HCT116 (cell line): ENCODE data around the gene GNAI1. TPM values are rescaled to one million over a fixed set of nuclear protein-coding genes. Genes with fewer than 3 reads are reported as not detected.

ENCODE experiments used
- ATAC-seq: fragments of 200-7000 bp; cut with Tn5 transposase; 2 replicates; pipeline ENCODE4 v1.9.1; 2020; ENCODE audit warnings: mild to moderate bottlenecking, moderate library complexity
- BruUV-seq: library from RNA; stranded (reverse); fragments of 400-500 nt; replicated peaks from 2 replicates; lab custom pipeline; 2021; lab: Mats Ljungman, UMichigan
- CTCF ChIA-PET: fragments of 300-600 bp; sonication (Branson Sonifier 250); formaldehyde crosslinking; loops from one replicate; lab custom pipeline; 2021; ENCODE audit warnings: antibody characterized with exemption; lab: Charles Lee
- POLR2A ChIA-PET: fragments of 300-600, 350-600 bp; sonication (Branson Sonifier 250); formaldehyde crosslinking; loops from one replicate; lab custom pipeline; 2021; ENCODE audit warnings: antibody characterized with exemption; lab: Charles Lee
- RAD21 ChIA-PET, 2 experiments: fragments of 300-600 bp; sonication (Branson Sonifier 250); formaldehyde crosslinking; loops; one replicate each; lab custom pipeline; 2023; ENCODE audit warnings: low total read pairs in 2 of 2; ENCODE audit not compliant: uncharacterized antibody in 2 of 2, unreplicated experiment in 2 of 2, low non-redundant PET in 1 of 2; lab: Charles Lee
- DNase-seq: peaks from one replicate; pipeline ENCODE4 v3.0.0-alpha.2; 2010; ENCODE audit warnings: low read depth, low spot score
- H2AFZ ChIP-seq: fragments of 200-600 bp; shearing (Covaris generic), sonication (generic); 2 replicates; pipeline ENCODE4 v1.6.1; 2017; ENCODE audit warnings: low read depth, mixed run types, mixed read lengths, antibody characterized with exemption, low read length; ENCODE audit not compliant: poor library complexity, severe bottlenecking
- H3K27ac ChIP-seq: 2 replicates; pipeline ENCODE4 v1.5.1; 2012; ENCODE audit warnings: low read depth, low read length
- H3K27me3 ChIP-seq: fragments of 200-600 bp; sonication (generic); 2 replicates; pipeline ENCODE4 v1.6.1; 2016; ENCODE audit warnings: mixed run types, low read length, mixed read lengths; ENCODE audit not compliant: insufficient read depth
- H3K36me3 ChIP-seq, 2 experiments: fragments of 200-500 bp in 1 of 2; fragments of 200-600 bp in 1 of 2; sonication (Bioruptor generic) in 1 of 2; sonication (generic) in 1 of 2; 2 replicates each; pipeline versions ENCODE4 v1.5.1 to v1.6.1; 2014 to 2016; ENCODE audit warnings: low read length in 2 of 2, inconsistent platforms in 1 of 2, mixed read lengths in 1 of 2, mixed run types in 1 of 2; ENCODE audit not compliant: insufficient read depth in 2 of 2, control insufficient read depth in 1 of 2
- H3K4me1 ChIP-seq, 2 experiments: fragments of 200-600 bp in 1 of 2; sonication (generic) in 1 of 2; 2 replicates each; pipeline versions ENCODE4 v1.5.1 to v1.6.1; 2012 to 2017; ENCODE audit warnings: low read length in 2 of 2, inconsistent platforms in 1 of 2, mild to moderate bottlenecking in 1 of 2, mixed read lengths in 1 of 2, mixed run types in 1 of 2, moderate library complexity in 1 of 2; ENCODE audit not compliant: insufficient read depth in 2 of 2, control insufficient read depth in 1 of 2
- H3K4me2 ChIP-seq: fragments of 200-600 bp; sonication (generic); 2 replicates; pipeline ENCODE4 v1.6.1; 2017; ENCODE audit warnings: mixed run types, low read length, mixed read lengths
- H3K4me3 ChIP-seq, 2 experiments: fragments of 200-600 bp in 1 of 2; sonication (generic) in 1 of 2; replicated peaks in 1 of 2; 2 replicates each; pipeline ENCODE4 v1.5.1; 2011 to 2016; ENCODE audit warnings: low read length in 2 of 2, control low read depth in 1 of 2, low read depth in 1 of 2, mild to moderate bottlenecking in 1 of 2, mixed read lengths in 1 of 2, mixed run types in 1 of 2
- H3K79me2 ChIP-seq: fragments of 200-600 bp; sonication (generic); 2 replicates; pipeline ENCODE4 v1.6.1; 2017; ENCODE audit warnings: mild to moderate bottlenecking, mixed run types, low read length, moderate library complexity, mixed read lengths; ENCODE audit not compliant: insufficient read depth
- H3K9ac ChIP-seq: fragments of 200-600 bp; sonication (generic); 2 replicates; pipeline ENCODE4 v1.6.1; 2016; ENCODE audit warnings: low read length, mixed read lengths
- H3K9me2 ChIP-seq: fragments of 200-600 bp; sonication (generic), shearing (Covaris generic); 2 replicates; pipeline ENCODE4 v1.6.1; 2017; ENCODE audit warnings: mixed run types, mild to moderate bottlenecking, moderate library complexity; ENCODE audit not compliant: insufficient read depth
- H3K9me3 ChIP-seq, 2 experiments: fragments of 200-500 bp in 1 of 2; fragments of 200-600 bp in 1 of 2; sonication (Bioruptor generic) in 1 of 2; sonication (generic) in 1 of 2; 2 replicates each; pipeline ENCODE4 v1.6.1; 2014 to 2017; ENCODE audit warnings: low read length in 2 of 2, mixed read lengths in 2 of 2, inconsistent platforms in 1 of 2, low read depth in 1 of 2, mild to moderate bottlenecking in 1 of 2, mixed run types in 1 of 2, moderate library complexity in 1 of 2; ENCODE audit not compliant: control insufficient read depth in 1 of 2, insufficient read depth in 1 of 2
- H4K20me1 ChIP-seq: fragments of 200-600 bp; sonication (generic), shearing (Covaris generic); 2 replicates; pipeline ENCODE4 v1.6.1; 2017; ENCODE audit warnings: mixed run types, mild to moderate bottlenecking, moderate library complexity; ENCODE audit not compliant: insufficient read depth
- CBX3 ChIP-seq: IDR thresholded peaks from 2 replicates; pipeline ENCODE4 v1.6.1; 2012; ENCODE audit warnings: low read depth
- EGR1 ChIP-seq: IDR thresholded peaks from 2 replicates; pipeline ENCODE4 v1.6.1; 2012; ENCODE audit warnings: low read depth
- ELF1 ChIP-seq: IDR thresholded peaks from 2 replicates; pipeline ENCODE4 v1.6.1; 2012; ENCODE audit warnings: low read depth, borderline replicate concordance
- EZH2 ChIP-seq: fragments of 200-600 bp; sonication (generic); IDR thresholded peaks from 2 replicates; pipeline ENCODE4 v1.6.1; 2017; ENCODE audit warnings: antibody characterized with exemption, mixed run types
- EZH2phosphoT487 ChIP-seq: fragments of 200-600 bp; IDR thresholded peaks from 2 replicates; pipeline ENCODE4 v1.6.1; 2018; ENCODE audit warnings: antibody characterized with exemption, borderline replicate concordance
- FOSL1 ChIP-seq: IDR thresholded peaks from 2 replicates; pipeline ENCODE4 v1.6.1; 2012; ENCODE audit warnings: low read depth
- POLR2AphosphoS5 ChIP-seq: IDR thresholded peaks from 2 replicates; pipeline ENCODE4 v1.6.1; 2011; ENCODE audit warnings: mild to moderate bottlenecking, low read depth, low read length, moderate library complexity
- RAD21 ChIP-seq: IDR thresholded peaks from 2 replicates; pipeline ENCODE4 v1.6.1; 2012; ENCODE audit warnings: low read depth, mild to moderate bottlenecking
- SP1 ChIP-seq: IDR thresholded peaks from 2 replicates; pipeline ENCODE4 v1.6.1; 2012; ENCODE audit warnings: low read depth
- TCF7L2 ChIP-seq: IDR thresholded peaks from 2 replicates; pipeline ENCODE4 v1.7.0; 2011; ENCODE audit warnings: borderline replicate concordance, inconsistent platforms; ENCODE audit not compliant: insufficient read depth, insufficient read length; ENCODE audit errors: extremely low read depth
- YY1 ChIP-seq: IDR thresholded peaks from 2 replicates; pipeline ENCODE4 v1.6.1; 2011; ENCODE audit warnings: low read length, low read depth, moderate library complexity, mild to moderate bottlenecking; ENCODE audit not compliant: insufficient replicate concordance; ENCODE audit errors: extremely low read depth
- ZFX ChIP-seq: fragments of 450-650 bp; IDR thresholded peaks from 2 replicates; pipeline ENCODE4 v1.6.1; 2017
- ZNF274 ChIP-seq: fragments of 200-500 bp; sonication (Bioruptor generic); IDR thresholded peaks from 2 replicates; pipeline ENCODE4 v1.6.1; 2014; ENCODE audit warnings: mild to moderate bottlenecking, low read depth, low read length, inconsistent platforms
- intact Hi-C: fragments of 100-400 bp; cut with micrococcal nuclease; formaldehyde crosslinking; loops from 2 replicates; pipeline ENCODE4 v1.10.0; 2022
- total RNA-seq: library from RNA; stranded (reverse); gene quantifications from one replicate; pipeline ENCODE4 v1.2.1, GENCODE V29; 2021; ENCODE audit not compliant: unreplicated experiment
- TF ChIP-seq, protein P1 (sequence below), 3 experiments: fragments of 200-600 bp in 1 of 3; sonication (generic) in 1 of 3; IDR thresholded peaks in 2 of 3; conservative IDR thresholded peaks in 1 of 3; 2 replicates each; pipeline ENCODE4 v1.5.1; 2012 to 2017; ENCODE audit warnings: low read depth in 2 of 3, low read length in 2 of 3, antibody characterized with exemption in 1 of 3, borderline replicate concordance in 1 of 3, control low read depth in 1 of 3, mild to moderate bottlenecking in 1 of 3, mixed read lengths in 1 of 3, mixed run types in 1 of 3, moderate library complexity in 1 of 3; ENCODE audit not compliant: insufficient read depth in 1 of 3
- TF ChIP-seq, protein P2 (sequence below): IDR thresholded peaks from 2 replicates; pipeline ENCODE4 v1.6.1; 2012
- TF ChIP-seq, protein P3 (sequence below): IDR thresholded peaks from 2 replicates; pipeline ENCODE4 v1.6.1; 2011; ENCODE audit warnings: mild to moderate bottlenecking, low read length, moderate library complexity; ENCODE audit not compliant: insufficient replicate concordance; ENCODE audit errors: extremely low read depth

Gene GNAI1
- total RNA-seq, 1 experiment from 2014 or later: 148 TPM

DNA sequence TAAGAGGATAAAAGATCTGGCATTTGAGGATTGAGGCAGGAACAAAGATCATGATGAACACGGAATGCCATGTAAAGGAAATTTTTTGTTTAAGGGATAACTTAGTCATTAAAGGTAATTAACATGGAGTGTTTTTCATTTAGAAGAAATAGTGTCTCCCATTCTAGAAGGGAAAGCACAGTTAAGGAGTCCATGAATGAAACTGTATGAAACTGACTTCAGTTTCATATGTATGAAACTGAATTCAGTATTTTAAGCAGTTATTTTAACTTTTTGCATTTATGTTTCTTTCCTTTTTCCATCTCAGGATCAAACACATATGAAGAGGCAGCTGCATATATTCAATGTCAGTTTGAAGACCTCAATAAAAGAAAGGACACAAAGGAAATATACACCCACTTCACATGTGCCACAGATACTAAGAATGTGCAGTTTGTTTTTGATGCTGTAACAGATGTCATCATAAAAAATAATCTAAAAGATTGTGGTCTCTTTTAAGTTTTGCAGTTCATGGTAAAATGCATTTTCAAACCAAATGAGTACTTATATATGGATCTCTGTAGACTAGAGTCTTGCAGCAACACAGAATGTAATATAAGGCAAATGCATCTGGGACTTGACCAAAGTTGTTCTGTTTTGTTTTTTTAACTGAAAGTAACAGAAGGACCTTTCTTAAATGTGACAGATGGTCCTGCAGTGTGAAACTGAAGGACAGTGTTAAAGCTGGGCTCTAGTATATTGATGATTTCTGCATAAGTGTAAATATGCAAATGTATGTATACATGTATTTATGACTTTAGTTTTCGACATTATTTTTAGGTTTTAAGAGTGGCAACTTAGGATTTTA is 82.6 kb downstream of the GNAI1 start:
- Histone ChIP-seq H3K4me1 (peaks cover 25 to 65% of the 10 kb centered on the region in 2 experiments), H3K9me2 (no peaks in the 10 kb centered on the region), H3K4me2 (peak overlapping the region; percentile 53; the same call in 1 of the 2 replicates), H3K9ac (no peak overlapping the region), H3K27ac (no peak overlapping the region; the same call in 1 of the 2 replicates), H3K4me3 (no peak overlapping the region), H3K9me3 (no peaks in the 10 kb centered on the region), H3K27me3 (no peaks in the 10 kb centered on the region), H3K36me3 (peaks cover 19 to 35% of the 10 kb centered on the region in 2 experiments), H3K79me2 (peaks cover 67% of the 10 kb centered on the region), H2AFZ (no peak overlapping the region), H4K20me1 (no peaks in the 10 kb centered on the region)
- CTCF ChIA-PET: no interaction called here
- ATAC-seq (no peak), DNase-seq (no peak)
- no peak for TF ChIP-seq TCF7L2
- TF ChIP-seq SP1: no peak
- TF ChIP-seq FOSL1: no peak
- no peak for TF ChIP-seq RAD21
- TF ChIP-seq, protein P1, sequence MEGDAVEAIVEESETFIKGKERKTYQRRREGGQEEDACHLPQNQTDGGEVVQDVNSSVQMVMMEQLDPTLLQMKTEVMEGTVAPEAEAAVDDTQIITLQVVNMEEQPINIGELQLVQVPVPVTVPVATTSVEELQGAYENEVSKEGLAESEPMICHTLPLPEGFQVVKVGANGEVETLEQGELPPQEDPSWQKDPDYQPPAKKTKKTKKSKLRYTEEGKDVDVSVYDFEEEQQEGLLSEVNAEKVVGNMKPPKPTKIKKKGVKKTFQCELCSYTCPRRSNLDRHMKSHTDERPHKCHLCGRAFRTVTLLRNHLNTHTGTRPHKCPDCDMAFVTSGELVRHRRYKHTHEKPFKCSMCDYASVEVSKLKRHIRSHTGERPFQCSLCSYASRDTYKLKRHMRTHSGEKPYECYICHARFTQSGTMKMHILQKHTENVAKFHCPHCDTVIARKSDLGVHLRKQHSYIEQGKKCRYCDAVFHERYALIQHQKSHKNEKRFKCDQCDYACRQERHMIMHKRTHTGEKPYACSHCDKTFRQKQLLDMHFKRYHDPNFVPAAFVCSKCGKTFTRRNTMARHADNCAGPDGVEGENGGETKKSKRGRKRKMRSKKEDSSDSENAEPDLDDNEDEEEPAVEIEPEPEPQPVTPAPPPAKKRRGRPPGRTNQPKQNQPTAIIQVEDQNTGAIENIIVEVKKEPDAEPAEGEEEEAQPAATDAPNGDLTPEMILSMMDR (IDR thresholded peaks at IDR 0.05 in 2 of 3, conservative IDR thresholded peaks at IDR 0.05 in 1 of 3; ENCODE audit: borderline replicate concordance in 1 of 3, insufficient read depth in 1 of 3, low read depth in 2 of 3, low read length in 2 of 3): no peak
- TF ChIP-seq EZH2phosphoT487: no peak
- TF ChIP-seq ZNF274: no peak
- no peak for TF ChIP-seq ELF1
- no peak for TF ChIP-seq EGR1
- no peak for TF ChIP-seq POLR2AphosphoS5
- TF ChIP-seq EZH2: no peak
- TF ChIP-seq, protein P2, sequence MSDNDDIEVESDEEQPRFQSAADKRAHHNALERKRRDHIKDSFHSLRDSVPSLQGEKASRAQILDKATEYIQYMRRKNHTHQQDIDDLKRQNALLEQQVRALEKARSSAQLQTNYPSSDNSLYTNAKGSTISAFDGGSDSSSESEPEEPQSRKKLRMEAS: no peak
- TF ChIP-seq CBX3: no peak
- TF ChIP-seq, protein P3, sequence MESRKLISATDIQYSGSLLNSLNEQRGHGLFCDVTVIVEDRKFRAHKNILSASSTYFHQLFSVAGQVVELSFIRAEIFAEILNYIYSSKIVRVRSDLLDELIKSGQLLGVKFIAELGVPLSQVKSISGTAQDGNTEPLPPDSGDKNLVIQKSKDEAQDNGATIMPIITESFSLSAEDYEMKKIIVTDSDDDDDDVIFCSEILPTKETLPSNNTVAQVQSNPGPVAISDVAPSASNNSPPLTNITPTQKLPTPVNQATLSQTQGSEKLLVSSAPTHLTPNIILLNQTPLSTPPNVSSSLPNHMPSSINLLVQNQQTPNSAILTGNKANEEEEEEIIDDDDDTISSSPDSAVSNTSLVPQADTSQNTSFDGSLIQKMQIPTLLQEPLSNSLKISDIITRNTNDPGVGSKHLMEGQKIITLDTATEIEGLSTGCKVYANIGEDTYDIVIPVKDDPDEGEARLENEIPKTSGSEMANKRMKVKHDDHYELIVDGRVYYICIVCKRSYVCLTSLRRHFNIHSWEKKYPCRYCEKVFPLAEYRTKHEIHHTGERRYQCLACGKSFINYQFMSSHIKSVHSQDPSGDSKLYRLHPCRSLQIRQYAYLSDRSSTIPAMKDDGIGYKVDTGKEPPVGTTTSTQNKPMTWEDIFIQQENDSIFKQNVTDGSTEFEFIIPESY: no peak
- TF ChIP-seq ZFX: no peak
- no peak for TF ChIP-seq YY1
- no TSS peak for BruUV-seq
- RAD21 ChIA-PET: no interaction called here
- intact Hi-C loops: no loop called here
- POLR2A ChIA-PET: no interaction called here
